GM12878 (cell line): ENCODE results near the gene ISY1.

Experiments used
- ATF7 ChIP-seq: fragments of 450-650 bp; IDR thresholded peaks from 2 replicates; pipeline ENCODE4 v1.6.1; 2016; ENCODE audit warnings: low read depth, mild to moderate bottlenecking
- CEBPB ChIP-seq, 2 experiments: fragments of 150-350 bp in 1 of 2; IDR thresholded peaks; 2 replicates each; pipeline ENCODE4 v1.6.1; 2012 to 2014; ENCODE audit warnings: low read depth in 2 of 2, low read length in 2 of 2, borderline replicate concordance in 1 of 2, inconsistent platforms in 1 of 2
- DPF2 ChIP-seq: fragments of 450-650 bp; IDR thresholded peaks from 2 replicates; pipeline ENCODE4 v1.6.1; 2017; ENCODE audit warnings: mild to moderate bottlenecking
- HDGF ChIP-seq: fragments of 450-650 bp; IDR thresholded peaks from 2 replicates; pipeline ENCODE4 v1.6.1; 2016; ENCODE audit warnings: antibody characterized with exemption
- JUND ChIP-seq: IDR thresholded peaks from 2 replicates; pipeline ENCODE4 v1.6.1; 2012; ENCODE audit warnings: low read depth, mild to moderate bottlenecking, low read length, improper control_type of control experiment, moderate library complexity
- POLR2AphosphoS5 ChIP-seq: IDR thresholded peaks from 2 replicates; pipeline ENCODE4 v1.6.1; 2011; ENCODE audit warnings: mild to moderate bottlenecking, low read length, inconsistent platforms
- POU2F2 ChIP-seq: IDR thresholded peaks from 3 replicates; pipeline ENCODE4 v1.6.1; 2011; ENCODE audit warnings: low read depth, mild to moderate bottlenecking, low read length, borderline replicate concordance
- ZNF274 ChIP-seq: IDR thresholded peaks from one replicate; pipeline ENCODE4 v1.8.0; 2011; ENCODE audit not compliant: insufficient read length, insufficient read depth
- TF ChIP-seq, protein P1 (sequence below): fragments of 450-650 bp; formaldehyde crosslinking; IDR thresholded peaks from 2 replicates; pipeline ENCODE4 v1.4.0; 2020; ENCODE audit warnings: mild to moderate bottlenecking, moderate library complexity
- TF ChIP-seq, protein P2 (sequence below), 3 experiments: IDR thresholded peaks in 2 of 3; conservative IDR thresholded peaks in 1 of 3; 2 replicates each; pipeline ENCODE4 v1.5.1; 2011; ENCODE audit warnings: low read depth in 3 of 3, low read length in 3 of 3, mild to moderate bottlenecking in 3 of 3, control low read depth in 2 of 3, moderate library complexity in 2 of 3, inconsistent platforms in 1 of 3, mixed read lengths in 1 of 3; ENCODE audit not compliant: control insufficient read depth in 2 of 3, insufficient read depth in 1 of 3; ENCODE audit errors: extremely low read depth in 1 of 3
- TF ChIP-seq, protein P3 (sequence below): fragments of 450-650 bp; IDR thresholded peaks from 2 replicates; pipeline ENCODE4 v1.6.1; 2017; ENCODE audit warnings: mild to moderate bottlenecking

DNA sequence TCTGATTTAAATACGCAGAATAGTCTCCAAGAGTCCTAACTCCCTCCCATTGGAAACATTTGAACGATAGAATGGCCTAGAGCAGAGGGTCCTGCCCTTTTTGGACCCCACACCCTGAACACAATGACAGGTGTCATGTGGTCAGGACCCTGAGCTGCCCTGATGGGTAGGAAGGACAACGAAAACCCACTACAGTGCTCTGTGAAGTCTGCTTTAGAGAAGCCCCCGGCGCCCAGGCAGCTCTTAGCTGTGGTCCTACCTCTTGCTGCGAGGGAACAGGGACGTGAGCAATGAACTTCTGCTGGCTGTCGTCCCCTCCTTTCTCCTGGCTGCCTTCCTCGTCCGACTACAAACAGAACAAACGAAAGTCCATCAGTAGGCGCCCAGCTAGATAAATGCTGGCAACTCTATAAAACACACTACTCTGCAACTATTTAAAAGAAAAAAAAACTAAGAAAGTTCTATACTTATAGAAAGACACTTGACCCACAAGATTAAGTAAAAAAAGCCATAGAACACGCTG lies 30.5 kb downstream of the ISY1 start:
- TF ChIP-seq ZNF274 (no peak), POLR2AphosphoS5 (no peak), ATF7 (no peak), DPF2 (no peak), CEBPB (IDR thresholded peaks at IDR 0.05; ENCODE audit: borderline replicate concordance in 1 of 2, low read depth in 2 of 2, low read length in 2 of 2) (no peak), POU2F2 (no peak), JUND (no peak), HDGF (no peak)
- TF ChIP-seq, protein P1, sequence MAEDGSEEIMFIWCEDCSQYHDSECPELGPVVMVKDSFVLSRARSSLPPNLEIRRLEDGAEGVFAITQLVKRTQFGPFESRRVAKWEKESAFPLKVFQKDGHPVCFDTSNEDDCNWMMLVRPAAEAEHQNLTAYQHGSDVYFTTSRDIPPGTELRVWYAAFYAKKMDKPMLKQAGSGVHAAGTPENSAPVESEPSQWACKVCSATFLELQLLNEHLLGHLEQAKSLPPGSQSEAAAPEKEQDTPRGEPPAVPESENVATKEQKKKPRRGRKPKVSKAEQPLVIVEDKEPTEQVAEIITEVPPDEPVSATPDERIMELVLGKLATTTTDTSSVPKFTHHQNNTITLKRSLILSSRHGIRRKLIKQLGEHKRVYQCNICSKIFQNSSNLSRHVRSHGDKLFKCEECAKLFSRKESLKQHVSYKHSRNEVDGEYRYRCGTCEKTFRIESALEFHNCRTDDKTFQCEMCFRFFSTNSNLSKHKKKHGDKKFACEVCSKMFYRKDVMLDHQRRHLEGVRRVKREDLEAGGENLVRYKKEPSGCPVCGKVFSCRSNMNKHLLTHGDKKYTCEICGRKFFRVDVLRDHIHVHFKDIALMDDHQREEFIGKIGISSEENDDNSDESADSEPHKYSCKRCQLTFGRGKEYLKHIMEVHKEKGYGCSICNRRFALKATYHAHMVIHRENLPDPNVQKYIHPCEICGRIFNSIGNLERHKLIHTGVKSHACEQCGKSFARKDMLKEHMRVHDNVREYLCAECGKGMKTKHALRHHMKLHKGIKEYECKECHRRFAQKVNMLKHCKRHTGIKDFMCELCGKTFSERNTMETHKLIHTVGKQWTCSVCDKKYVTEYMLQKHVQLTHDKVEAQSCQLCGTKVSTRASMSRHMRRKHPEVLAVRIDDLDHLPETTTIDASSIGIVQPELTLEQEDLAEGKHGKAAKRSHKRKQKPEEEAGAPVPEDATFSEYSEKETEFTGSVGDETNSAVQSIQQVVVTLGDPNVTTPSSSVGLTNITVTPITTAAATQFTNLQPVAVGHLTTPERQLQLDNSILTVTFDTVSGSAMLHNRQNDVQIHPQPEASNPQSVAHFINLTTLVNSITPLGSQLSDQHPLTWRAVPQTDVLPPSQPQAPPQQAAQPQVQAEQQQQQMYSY (CRISPR knock-in tag), result no peak
- TF ChIP-seq, protein P2, sequence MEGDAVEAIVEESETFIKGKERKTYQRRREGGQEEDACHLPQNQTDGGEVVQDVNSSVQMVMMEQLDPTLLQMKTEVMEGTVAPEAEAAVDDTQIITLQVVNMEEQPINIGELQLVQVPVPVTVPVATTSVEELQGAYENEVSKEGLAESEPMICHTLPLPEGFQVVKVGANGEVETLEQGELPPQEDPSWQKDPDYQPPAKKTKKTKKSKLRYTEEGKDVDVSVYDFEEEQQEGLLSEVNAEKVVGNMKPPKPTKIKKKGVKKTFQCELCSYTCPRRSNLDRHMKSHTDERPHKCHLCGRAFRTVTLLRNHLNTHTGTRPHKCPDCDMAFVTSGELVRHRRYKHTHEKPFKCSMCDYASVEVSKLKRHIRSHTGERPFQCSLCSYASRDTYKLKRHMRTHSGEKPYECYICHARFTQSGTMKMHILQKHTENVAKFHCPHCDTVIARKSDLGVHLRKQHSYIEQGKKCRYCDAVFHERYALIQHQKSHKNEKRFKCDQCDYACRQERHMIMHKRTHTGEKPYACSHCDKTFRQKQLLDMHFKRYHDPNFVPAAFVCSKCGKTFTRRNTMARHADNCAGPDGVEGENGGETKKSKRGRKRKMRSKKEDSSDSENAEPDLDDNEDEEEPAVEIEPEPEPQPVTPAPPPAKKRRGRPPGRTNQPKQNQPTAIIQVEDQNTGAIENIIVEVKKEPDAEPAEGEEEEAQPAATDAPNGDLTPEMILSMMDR (IDR thresholded peaks at IDR 0.05 in 2 of 3, conservative IDR thresholded peaks at IDR 0.05 in 1 of 3; ENCODE audit: control insufficient read depth in 2 of 3, extremely low read depth in 1 of 3, insufficient read depth in 1 of 3, low read depth in 3 of 3, low read length in 3 of 3), result no peak
- TF ChIP-seq, protein P3, sequence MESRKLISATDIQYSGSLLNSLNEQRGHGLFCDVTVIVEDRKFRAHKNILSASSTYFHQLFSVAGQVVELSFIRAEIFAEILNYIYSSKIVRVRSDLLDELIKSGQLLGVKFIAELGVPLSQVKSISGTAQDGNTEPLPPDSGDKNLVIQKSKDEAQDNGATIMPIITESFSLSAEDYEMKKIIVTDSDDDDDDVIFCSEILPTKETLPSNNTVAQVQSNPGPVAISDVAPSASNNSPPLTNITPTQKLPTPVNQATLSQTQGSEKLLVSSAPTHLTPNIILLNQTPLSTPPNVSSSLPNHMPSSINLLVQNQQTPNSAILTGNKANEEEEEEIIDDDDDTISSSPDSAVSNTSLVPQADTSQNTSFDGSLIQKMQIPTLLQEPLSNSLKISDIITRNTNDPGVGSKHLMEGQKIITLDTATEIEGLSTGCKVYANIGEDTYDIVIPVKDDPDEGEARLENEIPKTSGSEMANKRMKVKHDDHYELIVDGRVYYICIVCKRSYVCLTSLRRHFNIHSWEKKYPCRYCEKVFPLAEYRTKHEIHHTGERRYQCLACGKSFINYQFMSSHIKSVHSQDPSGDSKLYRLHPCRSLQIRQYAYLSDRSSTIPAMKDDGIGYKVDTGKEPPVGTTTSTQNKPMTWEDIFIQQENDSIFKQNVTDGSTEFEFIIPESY, result no peak
